HG03575 (cell line): Measurements from ENCODE around the gene MYBPC2.

Experiments
- ATAC-seq: cut with Tn5 transposase; IDR thresholded peaks from one replicate; pipeline ENCODE4 v1.9.1; 2021; ENCODE audit not compliant: unreplicated experiment, insufficient number of reproducible peaks, low FRiP score; ENCODE audit errors: extremely low read depth

MYBPC2 gene

GRCh38 chr19:50406156-50406820 is 26.4 kb upstream of the MYBPC2 start:
- ATAC-seq, result no peak

- ATAC-seq, result no peak
Measured at GRCh38 chr19:50406829-50407228, 25.9 kb upstream of the MYBPC2 start.

DNA sequence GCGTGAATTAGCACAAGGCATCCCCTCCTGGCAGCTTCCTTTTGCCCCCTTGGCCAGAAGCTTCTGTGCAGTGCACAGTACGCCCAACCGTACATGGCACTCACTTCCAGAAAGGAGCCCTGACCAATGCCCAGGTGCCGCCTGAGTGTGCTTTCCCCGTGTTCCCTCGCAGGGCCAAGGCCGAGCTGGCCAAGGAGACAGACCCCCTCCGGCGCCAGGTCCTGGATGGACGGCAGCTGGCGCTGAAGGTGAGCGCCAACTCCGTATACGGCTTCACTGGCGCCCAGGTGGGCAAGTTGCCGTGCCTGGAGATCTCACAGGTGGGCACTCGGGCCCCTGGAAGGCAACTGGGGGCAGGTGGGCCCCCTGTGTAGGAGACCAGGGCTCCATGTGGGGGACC is 23.3 kb upstream of the MYBPC2 start:
- ATAC-seq, result no peak

- no peak for ATAC-seq
Measured at GRCh38 chr19:50410109-50410508, 22.6 kb upstream of the MYBPC2 start.

GRCh38 chr19:50412419-50412818 is 20.3 kb upstream of the MYBPC2 start:
- no peak for ATAC-seq

- no peak for ATAC-seq
Measured at GRCh38 chr19:50413096-50413495, 19.6 kb upstream of the MYBPC2 start.

DNA sequence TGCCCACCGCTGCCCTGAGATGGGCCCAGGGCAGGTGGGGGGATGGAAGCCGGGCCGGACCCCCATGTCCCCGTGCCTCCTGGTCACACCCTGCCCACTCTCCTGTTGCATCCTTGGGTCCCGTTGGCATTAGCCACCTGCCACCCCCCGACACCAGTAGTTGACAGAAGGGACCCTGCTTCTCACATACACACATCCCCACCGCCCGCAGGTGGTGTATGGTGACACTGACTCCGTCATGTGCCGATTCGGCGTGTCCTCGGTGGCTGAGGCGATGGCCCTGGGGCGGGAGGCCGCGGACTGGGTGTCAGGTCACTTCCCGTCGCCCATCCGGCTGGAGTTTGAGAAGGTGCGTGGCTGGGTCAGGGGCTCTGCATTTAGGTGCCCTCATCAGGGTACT is 19.2 kb upstream of the MYBPC2 start:
- ATAC-seq, result no peak

DNA sequence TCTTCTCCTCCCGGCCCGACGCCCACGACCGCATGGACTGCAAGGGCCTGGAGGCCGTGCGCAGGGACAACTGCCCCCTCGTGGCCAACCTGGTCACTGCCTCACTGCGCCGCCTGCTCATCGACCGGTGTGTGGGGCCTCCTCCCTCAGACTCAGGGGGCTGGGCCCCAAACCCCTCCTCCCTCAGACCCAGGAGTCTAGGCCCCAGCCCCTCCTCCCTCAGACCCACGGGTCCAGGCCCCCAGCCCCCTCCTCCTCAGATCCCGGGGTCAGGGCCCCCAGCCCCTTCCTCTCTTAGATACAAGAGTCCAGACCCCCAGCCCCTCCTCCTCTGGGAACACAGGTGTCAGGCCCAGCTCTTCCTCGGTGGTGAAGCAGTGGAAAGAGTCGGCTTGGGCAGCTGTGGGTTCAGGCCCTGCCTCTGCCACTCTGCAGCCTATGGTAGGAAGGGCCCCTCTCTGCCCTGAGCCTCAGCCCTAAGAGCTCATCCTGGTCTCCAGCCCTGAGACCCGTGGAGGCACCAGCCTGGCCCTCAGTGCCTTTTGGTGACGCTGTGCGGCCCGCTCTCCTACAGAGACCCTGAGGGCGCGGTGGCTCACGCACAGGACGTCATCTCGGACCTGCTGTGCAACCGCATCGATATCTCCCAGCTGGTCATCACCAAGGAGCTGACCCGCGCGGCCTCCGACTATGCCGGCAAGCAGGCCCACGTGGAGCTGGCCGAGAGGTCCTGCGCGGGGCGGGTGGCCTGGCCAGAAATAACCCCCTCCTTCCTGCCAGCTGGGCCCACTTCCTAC is 17.6 kb upstream of the MYBPC2 start:
- no peak for ATAC-seq

GRCh38 chr19:50415661-50416033 is 17.0 kb upstream of the MYBPC2 start:
- no peak for ATAC-seq

DNA sequence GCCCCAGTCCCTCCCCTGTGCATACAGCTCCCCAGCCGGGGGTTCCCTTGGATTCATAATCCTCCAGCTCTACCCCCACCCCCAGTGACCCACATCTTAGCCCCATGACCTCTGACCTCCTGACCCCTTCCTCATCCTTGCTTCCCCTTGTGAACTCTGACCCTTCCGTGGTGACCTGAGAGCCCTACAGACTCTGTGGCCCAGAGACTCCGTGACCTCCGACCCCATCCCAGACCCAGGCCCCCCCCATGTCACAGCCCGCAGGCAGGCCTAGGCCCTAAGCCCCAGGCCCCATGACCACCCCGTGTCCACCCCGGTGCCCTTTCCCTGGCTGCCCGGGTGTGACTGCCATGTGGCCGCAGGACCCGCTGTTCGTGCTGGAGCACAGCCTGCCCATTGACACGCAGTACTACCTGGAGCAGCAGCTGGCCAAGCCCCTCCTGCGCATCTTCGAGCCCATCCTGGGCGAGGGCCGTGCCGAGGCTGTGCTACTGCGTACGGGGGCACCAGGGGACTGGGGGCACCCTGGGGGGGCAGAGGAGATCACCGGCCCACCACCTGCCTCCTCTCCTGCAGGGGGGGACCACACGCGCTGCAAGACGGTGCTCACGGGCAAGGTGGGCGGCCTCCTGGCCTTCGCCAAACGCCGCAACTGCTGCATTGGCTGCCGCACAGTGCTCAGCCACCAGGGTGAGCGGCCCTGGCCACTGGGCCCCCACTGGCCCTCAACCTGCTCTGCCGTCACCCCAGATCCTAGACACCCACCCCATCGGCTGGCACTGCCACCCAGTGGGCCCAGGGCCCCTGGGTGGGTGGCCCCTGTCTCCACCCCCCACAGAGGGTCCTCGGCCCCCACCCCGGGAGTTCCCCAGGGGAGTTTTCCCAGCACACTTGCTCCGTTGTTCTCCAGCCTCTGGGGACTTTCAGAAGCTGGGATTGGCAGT is 16.4 kb upstream of the MYBPC2 start:
- ATAC-seq, result no peak

GRCh38 chr19:50417111-50418081 is 15.3 kb upstream of the MYBPC2 start:
- no peak for ATAC-seq

DNA sequence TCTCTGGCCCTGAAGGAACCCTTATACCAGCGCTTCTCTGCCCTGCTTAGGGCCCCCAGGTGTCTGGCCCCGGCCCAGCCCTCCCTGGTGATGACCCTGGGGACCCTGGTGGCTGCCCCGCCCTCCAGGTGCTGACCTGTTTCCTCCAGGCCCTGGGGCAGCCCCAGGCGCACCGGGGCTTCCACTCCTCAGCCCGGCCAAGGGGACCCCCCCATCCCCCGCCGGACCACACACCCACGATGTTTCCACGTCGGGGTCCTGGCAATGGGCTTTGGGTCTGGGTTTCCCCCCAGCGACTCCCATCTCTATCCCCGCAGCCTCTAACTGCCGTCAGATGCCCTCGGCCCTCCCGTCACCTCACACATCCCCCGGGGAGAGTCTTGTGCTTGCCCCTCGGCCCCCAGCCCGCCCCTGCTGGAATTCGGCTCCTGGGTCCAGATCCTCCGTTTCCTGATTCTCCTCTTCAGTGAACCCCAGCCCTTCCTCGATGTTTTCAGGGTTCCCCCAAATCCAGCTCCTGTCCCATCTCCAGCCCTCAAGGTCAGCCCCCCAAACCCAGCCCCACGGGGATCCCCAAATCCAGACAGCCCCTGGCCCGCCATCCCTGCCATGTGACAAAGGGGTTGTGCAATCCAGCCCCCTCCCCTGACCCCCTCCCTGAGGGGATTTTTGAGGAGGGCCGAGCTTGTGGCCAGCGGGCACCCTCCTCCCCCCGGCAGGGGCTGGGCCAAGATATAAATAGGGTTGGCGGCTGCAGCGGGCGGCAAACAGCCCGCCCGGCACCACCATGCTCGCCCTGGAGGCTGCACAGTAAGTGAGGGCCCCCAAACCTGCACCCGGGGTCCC is 14.3 kb upstream of the MYBPC2 start, which contains the start of gene SPIB:
Gene SPIB, plus strand, starts transcription at position 763 of the 846 bp plus-strand sequence. Its CDS starts 25 bp downstream, at position 788.
- ATAC-seq, result no peak

DNA sequence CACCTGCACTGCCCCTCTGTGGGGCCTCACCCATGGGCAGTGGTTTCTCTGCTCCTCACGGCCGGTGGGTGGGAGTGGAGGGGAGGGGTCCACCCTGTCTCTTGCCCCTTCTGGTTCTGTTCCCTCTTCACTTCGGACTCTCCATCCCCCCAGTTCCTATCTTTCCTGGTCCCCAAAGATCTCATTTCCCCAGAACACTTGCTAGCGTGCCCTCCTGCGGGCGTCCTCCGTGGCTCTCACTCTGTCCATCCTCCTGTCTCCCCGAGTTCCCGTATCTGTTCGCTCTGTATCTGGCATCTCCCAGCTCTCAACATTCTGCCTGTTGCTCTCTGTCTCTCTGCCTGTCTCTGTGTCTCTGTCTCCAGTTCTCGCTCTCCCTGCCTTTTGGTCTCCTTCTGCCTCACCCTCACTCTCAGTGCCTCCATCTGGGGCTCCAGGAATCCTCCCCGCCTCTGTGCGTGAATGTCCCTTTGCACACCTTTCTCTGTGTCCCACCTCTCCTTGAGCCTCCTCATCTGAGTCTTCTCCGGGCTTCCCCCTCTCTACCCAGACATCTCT is 13.6 kb upstream of the MYBPC2 start:
- ATAC-seq, result no peak

- no peak for ATAC-seq
Measured at GRCh38 chr19:50419580-50420035, 13.1 kb upstream of the MYBPC2 start.

GRCh38 chr19:50420127-50420526 is 12.6 kb upstream of the MYBPC2 start:
- ATAC-seq, result no peak

DNA sequence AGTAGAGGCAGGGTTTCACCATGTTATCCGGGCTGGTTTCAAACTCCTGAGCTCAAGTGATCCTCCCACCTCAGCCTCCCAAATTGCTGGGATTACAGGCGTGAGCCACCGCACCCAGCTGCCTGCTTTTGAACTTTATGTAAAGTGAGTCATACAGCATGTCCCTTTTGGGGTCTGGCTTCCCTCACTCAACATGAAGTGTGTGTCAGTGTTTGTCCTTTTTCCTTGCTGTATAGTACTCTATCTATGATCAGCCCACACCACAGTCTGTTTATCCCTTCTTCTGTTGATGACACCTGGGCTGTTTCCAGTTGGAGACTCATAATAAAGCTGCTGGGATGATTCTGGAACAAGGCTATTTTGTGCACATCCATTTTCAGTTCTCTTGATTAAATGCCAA is 11.9 kb upstream of the MYBPC2 start:
- ATAC-seq, result no peak
